ENCODE measurements around the gene SEC61B. TPM values are rescaled to one million over a fixed set of nuclear protein-coding genes. Genes with fewer than 3 reads are reported as not detected.

SEC61B gene
- total and polyA plus RNA-seq, 9 of the 15 experiments (the other 6 are each of a cell fraction or from before 2014, with no cell fraction given): 57.8 to 262 (median 172) TPM

- TF ChIP-seq PTTG1 (tag; IDR thresholded peaks at IDR 0.05; ENCODE audit: low read depth) (no peak), TCF15 (CRISPR knock-in tag; IDR thresholded peaks at IDR 0.05) (no peak), ZNF668 (CRISPR knock-in tag; IDR thresholded peaks at IDR 0.05) (no peak), RB1 (IDR thresholded peaks at IDR 0.05; ENCODE audit: low read depth) (no peak), TAF15 (IDR thresholded peaks at IDR 0.05; ENCODE audit: low read depth, low read length) (no peak), ZBTB49 (CRISPR knock-in tag; IDR thresholded peaks at IDR 0.05; ENCODE audit: borderline replicate concordance) (no peak), CREB1 (IDR thresholded peaks at IDR 0.05) (no peak), CREB1 (CRISPR knock-in tag; IDR thresholded peaks at IDR 0.05) (no peak), FOS (IDR thresholded peaks at IDR 0.05; ENCODE audit: extremely low read depth, insufficient read length) (no peak), CTCFL (IDR thresholded peaks at IDR 0.05; ENCODE audit: borderline replicate concordance, insufficient read depth, low read depth, low read length, poor library complexity, severe bottlenecking) (peak; percentile 55), ZNF584 (CRISPR knock-in tag; IDR thresholded peaks at IDR 0.05; ENCODE audit: low read depth) (no peak), ZNF280A (IDR thresholded peaks at IDR 0.05; ENCODE audit: low read depth, partially characterized antibody) (no peak), ELK3 (CRISPR knock-in tag; IDR thresholded peaks at IDR 0.05) (no peak), SMARCE1 (IDR thresholded peaks at IDR 0.05) (peak; percentile 43; the same call in 1 of the 2 replicates), ZNF551 (CRISPR knock-in tag; IDR thresholded peaks at IDR 0.05) (no peak), RNF2 (IDR thresholded peaks at IDR 0.05) (no peak), SFPQ (IDR thresholded peaks at IDR 0.05; ENCODE audit: low read depth, low read length) (no peak)
Measured at GRCh38 chr9:99231711-99232110, 9.6 kb downstream of the SEC61B start (continued).
